GM15510 (cell line): ENCODE measurements around the gene GIGYF2.

ENCODE experiments used
- POLR2A ChIP-seq: IDR thresholded peaks from 3 replicates; pipeline ENCODE4 v1.6.1; 2011; ENCODE audit warnings: borderline replicate concordance; ENCODE audit not compliant: insufficient read length; ENCODE audit errors: extremely low read depth

GIGYF2 gene

GRCh38 chr2:232714969-232715368 lies 17.8 kb downstream of the GIGYF2 start:
- TF ChIP-seq POLR2A: no peak

- TF ChIP-seq POLR2A: no peak
These were observed 24.1 kb downstream of the GIGYF2 start for GRCh38 chr2:232721261-232721660.

GRCh38 chr2:232721882-232722281 lies 24.8 kb downstream of the GIGYF2 start:
- TF ChIP-seq POLR2A: no peak

- no peak for TF ChIP-seq POLR2A
These were observed 25.9 kb downstream of the GIGYF2 start for GRCh38 chr2:232723027-232723426.

- TF ChIP-seq POLR2A: no peak
These were observed 31.7 kb downstream of the GIGYF2 start for GRCh38 chr2:232728785-232729184.

GRCh38 chr2:232731470-232731869 lies 34.3 kb downstream of the GIGYF2 start:
- TF ChIP-seq POLR2A: no peak

- no peak for TF ChIP-seq POLR2A
These were observed 44.2 kb downstream of the GIGYF2 start for GRCh38 chr2:232741294-232741693.

- no peak for TF ChIP-seq POLR2A
These were observed 44.8 kb downstream of the GIGYF2 start for GRCh38 chr2:232741972-232742371.

- no peak for TF ChIP-seq POLR2A
These were observed 47.8 kb downstream of the GIGYF2 start for GRCh38 chr2:232744963-232745362.

GRCh38 chr2:232748038-232748437 lies 50.9 kb downstream of the GIGYF2 start:
- no peak for TF ChIP-seq POLR2A

GRCh38 chr2:232749331-232749730 lies 52.2 kb downstream of the GIGYF2 start:
- TF ChIP-seq POLR2A: no peak

GRCh38 chr2:232750135-232750671 lies 53.1 kb downstream of the GIGYF2 start:
- no peak for TF ChIP-seq POLR2A

GRCh38 chr2:232757905-232758304 lies 60.8 kb downstream of the GIGYF2 start:
- no peak for TF ChIP-seq POLR2A

- TF ChIP-seq POLR2A: no peak
These were observed 64.3 kb downstream of the GIGYF2 start for GRCh38 chr2:232761301-232761907.

GRCh38 chr2:232767866-232768265 lies 70.7 kb downstream of the GIGYF2 start:
- no peak for TF ChIP-seq POLR2A

- no peak for TF ChIP-seq POLR2A
These were observed 73.1 kb downstream of the GIGYF2 start for GRCh38 chr2:232770207-232770606.

- no peak for TF ChIP-seq POLR2A
These were observed 74.7 kb downstream of the GIGYF2 start for GRCh38 chr2:232771870-232772269.

- TF ChIP-seq POLR2A: no peak
These were observed 75.4 kb downstream of the GIGYF2 start for GRCh38 chr2:232772531-232772930.

- TF ChIP-seq POLR2A: no peak
These were observed 76.7 kb downstream of the GIGYF2 start for GRCh38 chr2:232773815-232774214.
